WI38 (cell line): ENCODE measurements around the gene KCTD20.
"Not testable (repeated sequence)": the region's sequence is repeated elsewhere in the genome, so short reads cannot be mapped to it uniquely, and the experiment has no call there.

Experiments used
- H3K4me3 ChIP-seq: 2 replicates; pipeline ENCODE4 v1.5.1; 2011; ENCODE audit warnings: low read depth, mild to moderate bottlenecking, control low read depth, low read length
- TF ChIP-seq, protein P1 (sequence below): IDR thresholded peaks from 2 replicates; pipeline ENCODE4 v1.5.1; 2012; ENCODE audit warnings: low read depth, mild to moderate bottlenecking, control low read depth, low read length

Gene KCTD20

DNA sequence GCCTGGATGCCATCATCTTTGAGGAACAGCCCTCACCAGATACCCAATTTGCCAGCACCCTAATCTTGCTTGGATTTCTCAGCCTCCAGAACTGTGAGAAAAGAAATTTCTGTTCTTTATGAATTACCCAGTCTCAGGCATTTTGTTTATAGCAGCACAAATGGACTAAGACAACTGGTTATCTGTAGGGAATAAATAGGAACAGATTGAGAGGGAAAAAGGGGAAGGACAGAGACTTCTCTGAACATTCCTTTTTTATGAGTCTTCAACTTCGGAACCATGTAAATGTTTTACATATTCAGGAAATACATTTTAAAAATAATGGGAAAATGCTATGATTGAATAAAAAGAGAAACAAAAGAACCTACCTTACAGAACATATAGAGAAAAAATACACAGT, 20.9 kb downstream of the KCTD20 start:
- no peak overlapping the region for H3K4me3 ChIP-seq
- TF ChIP-seq, protein P1, sequence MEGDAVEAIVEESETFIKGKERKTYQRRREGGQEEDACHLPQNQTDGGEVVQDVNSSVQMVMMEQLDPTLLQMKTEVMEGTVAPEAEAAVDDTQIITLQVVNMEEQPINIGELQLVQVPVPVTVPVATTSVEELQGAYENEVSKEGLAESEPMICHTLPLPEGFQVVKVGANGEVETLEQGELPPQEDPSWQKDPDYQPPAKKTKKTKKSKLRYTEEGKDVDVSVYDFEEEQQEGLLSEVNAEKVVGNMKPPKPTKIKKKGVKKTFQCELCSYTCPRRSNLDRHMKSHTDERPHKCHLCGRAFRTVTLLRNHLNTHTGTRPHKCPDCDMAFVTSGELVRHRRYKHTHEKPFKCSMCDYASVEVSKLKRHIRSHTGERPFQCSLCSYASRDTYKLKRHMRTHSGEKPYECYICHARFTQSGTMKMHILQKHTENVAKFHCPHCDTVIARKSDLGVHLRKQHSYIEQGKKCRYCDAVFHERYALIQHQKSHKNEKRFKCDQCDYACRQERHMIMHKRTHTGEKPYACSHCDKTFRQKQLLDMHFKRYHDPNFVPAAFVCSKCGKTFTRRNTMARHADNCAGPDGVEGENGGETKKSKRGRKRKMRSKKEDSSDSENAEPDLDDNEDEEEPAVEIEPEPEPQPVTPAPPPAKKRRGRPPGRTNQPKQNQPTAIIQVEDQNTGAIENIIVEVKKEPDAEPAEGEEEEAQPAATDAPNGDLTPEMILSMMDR, result no peak

DNA sequence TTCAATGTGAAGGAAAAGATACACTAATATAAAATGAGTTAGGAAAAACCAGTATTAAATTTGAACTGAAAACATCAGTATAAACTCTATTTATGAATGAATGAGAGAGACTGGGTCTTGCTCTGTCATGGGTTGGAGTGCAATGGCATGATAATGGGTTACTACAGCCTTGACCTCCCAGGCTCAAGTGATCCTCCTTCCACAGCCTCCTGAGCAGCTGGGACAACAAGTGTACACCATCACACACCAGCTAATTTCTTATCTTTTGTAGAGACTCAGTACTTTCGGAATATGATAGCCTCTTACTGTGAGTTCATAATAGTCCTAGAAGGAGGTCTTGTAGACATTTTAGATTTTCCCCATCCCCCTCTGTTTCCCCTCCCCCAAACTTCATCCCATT, 21.4 kb downstream of the KCTD20 start:
- no peak overlapping the region for H3K4me3 ChIP-seq
- TF ChIP-seq, protein P1, result no peak

DNA sequence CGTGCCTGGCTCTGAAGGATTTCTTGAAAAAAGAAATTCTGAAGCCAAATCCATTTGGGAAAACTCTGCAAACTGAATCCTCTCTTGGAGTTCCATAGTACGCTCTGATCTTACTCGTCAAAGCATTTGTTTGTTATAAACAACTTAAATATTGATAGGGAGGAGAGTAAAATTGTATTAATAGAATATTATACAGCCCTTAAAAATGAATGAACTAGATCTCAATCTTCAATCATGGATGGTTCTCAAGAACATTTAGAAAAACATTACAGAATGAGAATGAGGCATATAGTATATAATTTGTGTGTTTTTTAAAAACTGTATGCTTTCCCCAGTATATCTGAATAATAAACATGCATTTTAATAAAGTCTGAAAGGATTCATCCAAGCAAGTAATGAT, 24.8 kb downstream of the KCTD20 start:
- TF ChIP-seq, protein P1, result no peak
- H3K4me3 ChIP-seq, result no peak overlapping the region

DNA sequence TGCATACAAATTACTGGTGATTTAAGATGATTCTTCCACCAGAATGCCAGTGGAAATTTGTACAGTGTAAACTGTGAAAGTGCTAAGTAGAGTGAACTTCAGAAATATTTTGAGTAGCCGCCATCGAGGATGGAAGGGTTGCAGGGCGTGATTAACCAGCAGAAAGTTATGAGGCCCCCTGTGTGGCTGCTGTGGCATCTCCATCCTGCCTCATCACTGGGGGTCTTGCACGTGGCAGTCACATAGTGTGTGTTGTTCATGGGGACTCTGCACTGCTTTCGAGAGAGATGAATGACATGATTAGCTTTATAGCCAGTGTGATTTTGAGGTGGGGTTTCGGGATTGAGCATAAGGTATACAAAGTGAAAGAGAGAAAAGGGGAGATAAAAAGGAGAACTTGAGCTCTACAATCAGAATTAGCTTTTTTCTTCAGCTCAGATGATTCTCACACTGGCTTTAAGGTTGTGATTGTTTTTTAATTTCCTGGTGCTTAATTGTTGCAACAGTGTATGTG, 26.4 kb downstream of the KCTD20 start:
- no peak overlapping the region for H3K4me3 ChIP-seq
- TF ChIP-seq, protein P1, result no peak

DNA sequence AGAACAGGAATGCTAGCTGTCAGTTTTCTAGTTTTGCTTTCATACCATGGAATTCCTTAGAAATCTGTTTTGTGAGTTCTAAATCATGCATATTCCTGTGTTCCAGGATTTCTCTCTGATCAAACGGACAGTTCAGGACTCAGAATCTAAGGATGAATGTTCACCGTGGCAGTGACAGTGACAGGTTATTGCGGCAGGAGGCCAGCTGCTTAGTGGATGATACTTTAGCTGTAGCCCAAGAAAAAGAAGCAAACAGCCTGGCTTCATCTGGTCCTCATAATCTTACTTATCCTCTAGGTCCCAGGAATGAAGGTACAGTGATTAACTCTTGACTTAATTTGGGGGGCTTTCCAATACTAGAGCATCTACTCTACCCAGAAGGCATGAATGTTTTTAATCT, 27.1 kb downstream of the KCTD20 start:
- TF ChIP-seq, protein P1, result no peak
- no peak overlapping the region for H3K4me3 ChIP-seq

DNA sequence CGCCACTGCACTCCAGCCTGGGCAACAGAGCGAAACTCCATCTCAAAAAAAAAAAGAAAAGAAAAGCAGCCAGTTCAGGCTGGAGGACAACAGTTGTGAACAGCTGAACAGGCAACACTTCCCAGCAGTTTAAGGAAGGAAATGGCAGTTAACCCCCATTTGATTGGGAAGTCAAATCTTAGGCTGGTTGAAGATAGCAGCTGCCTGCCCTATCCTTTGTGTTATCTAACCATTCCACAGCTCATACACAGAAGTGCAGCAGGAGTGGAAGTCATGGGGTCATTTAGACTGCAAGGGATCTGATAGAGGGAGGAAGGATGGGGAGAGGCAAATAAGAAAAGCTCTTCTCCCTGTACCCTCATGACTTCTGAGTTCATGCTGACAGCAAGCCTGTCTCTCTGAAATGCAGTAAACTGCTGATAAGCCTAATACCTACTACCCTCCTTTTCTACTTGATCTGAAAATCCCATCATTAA, 35.3 kb downstream of the KCTD20 start:
- TF ChIP-seq, protein P1, result no peak
- no peak overlapping the region for H3K4me3 ChIP-seq

DNA sequence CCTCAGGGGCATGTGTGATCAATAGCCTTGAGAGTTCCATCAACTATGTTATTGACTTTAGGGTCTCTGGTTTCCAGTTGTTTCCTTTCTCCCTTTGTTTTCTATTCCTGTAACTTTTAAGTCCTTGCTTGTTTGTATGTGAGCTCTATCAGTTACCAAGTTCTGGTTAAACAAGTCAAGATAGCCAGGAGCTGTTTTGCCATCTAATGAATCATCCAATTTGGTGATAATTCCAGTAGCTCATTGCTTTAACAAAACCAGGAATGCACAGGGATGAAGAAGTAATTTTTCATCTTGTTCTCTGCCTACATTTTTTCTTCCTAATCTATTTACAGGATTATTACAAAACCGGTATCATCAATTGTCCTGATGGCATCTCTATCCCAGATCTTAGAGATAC, 36.5 kb downstream of the KCTD20 start:
- TF ChIP-seq, protein P1, result no peak
- no peak overlapping the region for H3K4me3 ChIP-seq

DNA sequence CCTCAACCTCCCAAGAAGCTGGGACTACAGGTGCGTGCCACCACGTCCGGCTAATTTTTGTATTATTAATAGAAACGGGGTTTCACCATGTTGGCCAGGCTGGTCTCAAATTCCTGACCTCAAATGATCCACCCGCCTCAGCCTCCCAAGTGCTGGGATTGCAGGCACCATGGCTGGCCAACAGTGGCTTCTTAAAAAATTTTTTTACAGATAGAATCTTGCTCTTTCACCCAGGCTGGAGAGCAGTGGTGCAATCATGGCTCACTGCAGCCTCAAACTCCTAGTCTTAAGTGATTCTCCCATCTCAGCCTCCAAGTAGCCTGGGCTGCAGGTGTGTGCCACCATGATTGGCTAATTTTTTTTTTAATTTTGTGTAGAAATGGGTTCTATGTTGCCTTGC, 40.5 kb downstream of the KCTD20 start:
- not testable (repeated sequence) for H3K4me3 ChIP-seq
